GM18511 (cell line): ENCODE results near the gene FNBP1.
"Not testable (repeated sequence)": the region's sequence is repeated elsewhere in the genome, so short reads cannot be mapped to it uniquely, and the experiment has no call there.

Experiments
- ATAC-seq: cut with Tn5 transposase; IDR thresholded peaks from one replicate; pipeline ENCODE4 v1.9.1; 2021; ENCODE audit warnings: mild to moderate bottlenecking, moderate library complexity; ENCODE audit not compliant: unreplicated experiment

FNBP1 gene

GRCh38 chr9:129995409-129996160, 47.4 kb downstream of the FNBP1 start:
- no peak for ATAC-seq

GRCh38 chr9:129994882-129995281, 48.1 kb downstream of the FNBP1 start:
- ATAC-seq = no peak

- not testable (repeated sequence) for ATAC-seq
These were observed 51.9 kb downstream of the FNBP1 start for GRCh38 chr9:129991139-129991538.

GRCh38 chr9:129990269-129991010, 52.5 kb downstream of the FNBP1 start:
- no peak for ATAC-seq

GRCh38 chr9:129989740-129990139, 53.2 kb downstream of the FNBP1 start:
- ATAC-seq = no peak

GRCh38 chr9:129989362-129989708, 53.7 kb downstream of the FNBP1 start:
- ATAC-seq = no peak

GRCh38 chr9:129988607-129989361, 54.2 kb downstream of the FNBP1 start:
- peak; percentile 67 for ATAC-seq

GRCh38 chr9:129987941-129988340, 55.0 kb downstream of the FNBP1 start:
- ATAC-seq = no peak

- ATAC-seq = no peak
These were observed 55.9 kb downstream of the FNBP1 start for GRCh38 chr9:129987047-129987446.

- ATAC-seq = not testable (repeated sequence)
These were observed 58.4 kb downstream of the FNBP1 start for GRCh38 chr9:129984589-129984988.

GRCh38 chr9:129983891-129984290, 59.1 kb downstream of the FNBP1 start:
- no peak for ATAC-seq

GRCh38 chr9:129981180-129981907, 61.6 kb downstream of the FNBP1 start:
- ATAC-seq = no peak

GRCh38 chr9:129980224-129980623, 62.8 kb downstream of the FNBP1 start:
- ATAC-seq = not testable (repeated sequence)

GRCh38 chr9:129979071-129979745, 63.8 kb downstream of the FNBP1 start:
- no peak for ATAC-seq

GRCh38 chr9:129972816-129973215, 70.2 kb downstream of the FNBP1 start:
- ATAC-seq = no peak

- no peak for ATAC-seq
These were observed 74.1 kb downstream of the FNBP1 start for GRCh38 chr9:129968690-129969485.

GRCh38 chr9:129964901-129965734, 77.9 kb downstream of the FNBP1 start:
- ATAC-seq = no peak

- ATAC-seq = no peak
These were observed 79.9 kb downstream of the FNBP1 start for GRCh38 chr9:129962889-129963703.
